GM12874 (cell line): ENCODE data around the gene THYN1.

ENCODE experiments used
- CTCF ChIP-seq: IDR thresholded peaks from 2 replicates; pipeline ENCODE4 v1.5.1; 2011; ENCODE audit warnings: low read depth, mild to moderate bottlenecking, control low read depth, low read length, moderate library complexity; ENCODE audit not compliant: insufficient read depth

The THYN1 gene

DNA sequence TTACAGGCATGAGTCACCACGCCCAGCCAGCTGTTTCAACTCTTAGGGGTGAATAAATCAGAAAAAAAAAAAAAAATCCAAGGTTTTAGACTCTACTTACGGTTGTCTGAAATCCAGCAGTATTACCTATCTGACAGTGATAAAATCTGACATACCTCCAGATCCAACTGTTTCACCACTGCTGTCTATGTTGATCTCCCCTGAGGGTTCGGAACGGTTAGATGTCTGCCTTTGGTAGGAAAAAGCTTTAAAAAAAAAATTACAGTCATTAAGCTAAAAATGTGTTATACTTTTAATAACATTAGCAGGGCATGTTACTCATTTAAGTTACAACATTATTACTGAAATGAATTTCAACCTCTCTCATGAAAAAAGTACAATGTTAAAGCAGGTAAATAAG, 50.5 kb downstream of the THYN1 start:
- TF ChIP-seq CTCF, result no peak

DNA sequence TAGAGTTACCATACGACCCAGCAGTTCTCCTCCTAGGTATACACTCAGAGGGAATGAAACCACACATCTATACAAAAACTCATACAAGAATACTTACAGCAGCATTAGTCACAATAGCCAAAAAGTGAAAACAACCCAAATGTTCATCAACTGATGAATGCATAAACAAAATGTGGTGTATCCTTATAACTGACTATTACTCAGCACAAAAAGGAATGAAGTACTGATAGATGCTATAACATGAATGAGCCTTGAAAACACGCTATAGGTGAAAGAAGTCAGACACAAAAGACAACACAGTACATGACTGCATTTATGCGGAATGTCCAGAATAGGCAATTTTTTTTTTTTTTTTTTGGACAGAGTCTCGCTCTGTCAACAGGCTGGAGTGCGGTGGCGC, 52.5 kb downstream of the THYN1 start:
- no peak for TF ChIP-seq CTCF

DNA sequence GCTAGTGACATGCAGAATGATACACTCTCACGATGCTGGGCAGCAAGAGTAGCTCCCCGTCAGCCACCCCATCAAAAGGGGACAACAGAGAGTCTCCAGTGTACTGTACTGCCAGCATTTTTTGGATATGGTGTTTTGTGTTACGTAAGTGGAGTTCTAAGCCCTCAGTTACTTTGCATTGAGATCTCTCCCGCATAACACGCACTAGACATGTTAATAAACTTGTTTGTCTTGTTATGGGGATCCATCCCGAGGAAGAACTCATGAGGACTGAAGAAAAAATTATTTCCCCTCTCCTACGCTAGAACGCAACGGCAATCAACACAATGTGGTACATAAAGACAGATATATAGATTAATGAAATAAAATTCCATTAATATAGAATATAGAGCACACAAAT, 53.6 kb downstream of the THYN1 start:
- no peak for TF ChIP-seq CTCF
